ENCODE results near the gene PARD6B.

GRCh38 chr20:50690650-50691572 is 40.5 kb upstream of the PARD6B start, which contains the start of gene RIPOR3:
- TF ChIP-seq POU6F1 (CRISPR knock-in tag; IDR thresholded peaks at IDR 0.05; ENCODE audit: borderline replicate concordance, low read depth) (no peak), ZFP3 (CRISPR knock-in tag; IDR thresholded peaks at IDR 0.05) (no peak), CSRNP3 (CRISPR knock-in tag; IDR thresholded peaks at IDR 0.05) (no peak), CREB5 (CRISPR knock-in tag; IDR thresholded peaks at IDR 0.05; ENCODE audit: low read depth) (no peak), PATZ1 (CRISPR knock-in tag; IDR thresholded peaks at IDR 0.05; ENCODE audit: borderline replicate concordance) (0 out of 2 replicates have a peak, but pooled peaks have one; percentile 92), ARNTL (CRISPR knock-in tag; IDR thresholded peaks at IDR 0.05; ENCODE audit: borderline replicate concordance, low read depth) (no peak), TOX (CRISPR knock-in tag; IDR thresholded peaks at IDR 0.05; ENCODE audit: borderline replicate concordance) (no peak), CSDC2 (CRISPR knock-in tag; IDR thresholded peaks at IDR 0.05) (no peak), RARB (CRISPR knock-in tag; IDR thresholded peaks at IDR 0.05) (no peak), ESRRG (CRISPR knock-in tag; IDR thresholded peaks at IDR 0.05) (no peak), ZNF70 (CRISPR knock-in tag; IDR thresholded peaks at IDR 0.05) (0 out of 2 replicates have a peak, but pooled peaks have one; percentile 65), ZC3H10 (CRISPR knock-in tag; IDR thresholded peaks at IDR 0.05) (no peak), ZNF565 (CRISPR knock-in tag; conservative IDR thresholded peaks at IDR 0.05; ENCODE audit: low read depth) (no peak), ZNF8 (CRISPR knock-in tag; IDR thresholded peaks at IDR 0.05) (no peak)
